Fibroblast of lung (primary cell): Measurements from ENCODE around the gene CEACAM6.

Experiments
- CTCF ChIP-seq, 2 donors: IDR thresholded peaks in 1 of 2; conservative IDR thresholded peaks in 1 of 2; 1 replicate in 1 of 2; 2 replicates in 1 of 2; pipeline ENCODE4 v1.5.1; 2011 to 2012; ENCODE audit warnings: low read length in 2 of 2, control low read depth in 1 of 2, inconsistent platforms in 1 of 2, low read depth in 1 of 2, mild to moderate bottlenecking in 1 of 2
- EZH2 ChIP-seq: IDR thresholded peaks from 2 replicates; pipeline ENCODE4 v1.5.1; 2012; ENCODE audit warnings: low read length, control low read depth, mild to moderate bottlenecking; ENCODE audit errors: missing control alignments

GRCh38 chr19:41776700-41777099 is 21.4 kb downstream of the CEACAM6 start:
- TF ChIP-seq CTCF (conservative IDR thresholded peaks at IDR 0.05 in 1 of 2, IDR thresholded peaks at IDR 0.05 in 1 of 2; ENCODE audit: low read depth in 1 of 2, low read length in 2 of 2) (no peak), EZH2 (no peak)
